NOMO-1 treated with DMSO at 0.1 percent for 48 hours (cell line): ENCODE measurements around the gene MC1R.
A peak's percentile ranks its signal among the peaks of the same experiment; 100 is the strongest.
"Not testable (repeated sequence)": the region's sequence is repeated elsewhere in the genome, so short reads cannot be mapped to it uniquely, and the experiment has no call there.

ENCODE experiments used
- DNase-seq: peaks from one replicate; lab custom pipeline; 2025; ENCODE audit not compliant: unreplicated experiment; lab: John Stamatoyannopoulos, UW

Gene MC1R

DNA sequence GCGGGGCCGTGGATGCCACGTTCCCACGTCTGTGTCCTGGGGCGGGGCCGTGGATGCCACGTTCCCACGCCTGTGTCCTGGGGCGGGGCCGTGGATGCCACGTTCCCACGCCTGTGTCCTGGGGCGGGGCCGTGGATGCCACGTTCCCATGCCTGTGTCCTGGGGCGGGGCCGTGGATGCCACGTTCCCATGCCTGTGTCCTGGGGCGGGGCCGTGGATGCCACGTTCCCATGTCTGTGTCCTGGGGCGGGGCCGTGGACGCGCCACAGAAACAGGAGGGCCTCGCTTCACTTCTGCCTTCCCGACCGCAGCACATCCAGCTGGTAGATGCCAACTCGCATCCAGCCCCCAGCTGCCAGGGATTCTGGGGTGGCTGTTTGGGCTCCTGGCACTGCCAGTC, 15.4 kb downstream of the MC1R start:
- not testable (repeated sequence) for DNase-seq

GRCh38 chr16:89934611-89935553, 16.2 kb downstream of the MC1R start:
- no peak for DNase-seq

DNA sequence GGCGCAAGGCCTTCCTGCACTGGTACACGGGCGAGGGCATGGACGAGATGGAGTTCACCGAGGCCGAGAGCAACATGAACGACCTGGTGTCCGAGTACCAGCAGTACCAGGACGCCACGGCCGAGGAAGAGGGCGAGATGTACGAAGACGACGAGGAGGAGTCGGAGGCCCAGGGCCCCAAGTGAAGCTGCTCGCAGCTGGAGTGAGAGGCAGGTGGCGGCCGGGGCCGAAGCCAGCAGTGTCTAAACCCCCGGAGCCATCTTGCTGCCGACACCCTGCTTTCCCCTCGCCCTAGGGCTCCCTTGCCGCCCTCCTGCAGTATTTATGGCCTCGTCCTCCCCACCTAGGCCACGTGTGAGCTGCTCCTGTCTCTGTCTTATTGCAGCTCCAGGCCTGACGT, 17.0 kb downstream of the MC1R start:
- not testable (repeated sequence) for DNase-seq

DNA sequence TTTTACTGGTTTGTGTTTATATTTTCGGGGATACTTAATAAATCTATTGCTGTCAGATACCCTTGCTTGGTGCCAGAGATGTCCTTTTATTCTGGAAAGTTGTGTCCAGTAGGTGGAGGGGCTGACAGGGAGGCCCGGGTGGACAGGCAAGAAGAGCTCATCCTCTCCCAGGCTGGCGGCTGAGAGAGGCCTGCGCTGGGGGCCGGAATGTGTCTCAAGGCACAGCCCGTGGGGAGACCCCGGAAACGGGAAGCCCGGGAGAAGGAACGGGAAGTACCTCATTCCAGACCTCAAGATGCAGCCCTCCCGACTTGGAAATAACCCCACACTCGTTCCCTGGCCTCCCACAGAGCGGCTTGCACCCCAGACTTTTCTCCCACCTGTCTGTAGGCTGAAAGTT, 17.4 kb downstream of the MC1R start:
- no peak for DNase-seq

DNA sequence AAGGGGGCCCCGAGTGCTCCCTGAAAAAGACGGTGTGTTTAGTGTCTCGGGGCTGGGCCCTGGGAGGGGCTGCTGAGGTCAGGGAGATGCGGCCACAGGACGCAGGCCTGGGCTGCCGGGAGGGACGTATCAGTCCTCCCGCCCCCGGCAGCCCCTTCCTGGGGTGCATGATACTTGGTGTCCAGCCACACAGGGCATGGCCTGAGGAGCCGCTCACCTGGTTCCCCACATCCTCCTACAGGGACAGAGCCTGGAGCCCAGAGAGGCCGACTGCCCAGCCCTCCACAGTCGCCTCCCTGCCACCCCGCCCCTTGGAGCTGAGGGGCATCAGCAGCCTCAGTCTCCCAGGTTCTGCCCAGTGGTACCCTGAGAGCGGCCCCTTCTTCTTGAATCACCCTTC, 17.8 kb downstream of the MC1R start:
- DNase-seq, result no peak

GRCh38 chr16:89936981-89937380, 18.3 kb downstream of the MC1R start:
- no peak for DNase-seq

DNA sequence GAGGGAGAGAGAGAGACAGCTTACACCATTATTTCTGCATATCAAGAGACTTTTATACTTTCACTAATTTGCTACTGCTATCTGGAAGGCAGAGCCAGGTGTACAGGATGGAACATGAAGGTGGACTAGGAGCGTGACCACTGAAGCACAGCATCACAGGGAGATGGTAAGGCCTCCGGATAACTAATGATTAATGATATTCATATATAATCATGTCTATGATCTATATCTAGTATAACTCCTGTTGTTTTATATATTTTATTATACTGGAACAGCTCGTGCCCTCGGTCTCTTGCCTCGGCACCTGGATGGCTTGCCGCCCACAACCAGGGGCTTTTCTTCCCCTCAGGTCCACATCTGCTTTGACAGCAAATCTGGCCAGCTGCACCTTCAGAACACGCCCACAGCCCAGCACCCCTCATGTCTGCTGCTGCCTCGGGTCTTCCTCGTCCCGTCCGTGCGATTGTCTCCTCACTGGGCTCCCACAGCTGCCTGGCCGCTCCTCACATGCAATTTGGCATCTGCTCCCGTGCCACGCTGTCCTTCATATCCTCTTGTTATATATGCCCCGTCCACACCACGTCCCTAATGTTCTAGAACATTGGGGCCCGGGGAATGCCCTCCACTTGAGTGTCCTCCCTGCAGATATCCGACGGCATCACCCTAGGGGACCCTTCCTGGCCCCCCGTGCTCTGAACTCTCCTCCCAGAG, 19.7 kb downstream of the MC1R start:
- DNase-seq, result no peak

GRCh38 chr16:89944773-89945172, 26.1 kb downstream of the MC1R start:
- DNase-seq, result peak; percentile 65

- DNase-seq, result no peak
These were observed 27.0 kb downstream of the MC1R start for GRCh38 chr16:89945654-89946053.

GRCh38 chr16:89946515-89946914, 27.9 kb downstream of the MC1R start:
- no peak for DNase-seq

DNA sequence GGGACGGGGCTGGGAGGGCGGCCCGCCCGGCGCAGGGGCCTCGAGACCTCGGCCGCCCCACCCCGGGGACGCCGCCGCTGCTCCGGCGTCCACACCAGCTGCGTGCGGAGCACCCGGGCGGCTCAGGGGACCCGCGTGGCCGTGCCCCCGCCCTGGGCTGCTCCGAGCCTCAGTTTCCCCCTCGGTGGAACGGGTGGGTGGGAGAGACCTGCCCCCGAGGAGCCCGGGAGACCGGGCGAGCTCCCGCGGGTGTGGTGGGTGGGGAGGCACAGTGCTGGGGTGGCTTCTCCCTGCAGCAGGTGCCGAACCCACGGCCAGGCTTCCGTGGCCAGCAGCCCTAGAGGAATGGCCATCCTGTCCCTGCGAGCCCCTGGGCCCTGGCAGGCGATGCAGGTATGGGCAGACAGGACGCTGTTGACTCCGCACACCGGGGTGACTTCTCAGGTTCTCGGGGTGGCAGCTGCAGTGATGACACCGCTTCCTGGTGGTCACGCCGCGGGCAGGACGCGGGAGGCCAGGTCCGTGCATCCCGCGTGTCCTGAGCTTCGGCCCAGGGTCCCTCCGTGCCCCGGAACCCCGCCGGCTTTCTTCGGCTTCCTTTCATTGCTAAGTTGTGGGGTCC, 30.6 kb downstream of the MC1R start:
- DNase-seq, result no peak

DNA sequence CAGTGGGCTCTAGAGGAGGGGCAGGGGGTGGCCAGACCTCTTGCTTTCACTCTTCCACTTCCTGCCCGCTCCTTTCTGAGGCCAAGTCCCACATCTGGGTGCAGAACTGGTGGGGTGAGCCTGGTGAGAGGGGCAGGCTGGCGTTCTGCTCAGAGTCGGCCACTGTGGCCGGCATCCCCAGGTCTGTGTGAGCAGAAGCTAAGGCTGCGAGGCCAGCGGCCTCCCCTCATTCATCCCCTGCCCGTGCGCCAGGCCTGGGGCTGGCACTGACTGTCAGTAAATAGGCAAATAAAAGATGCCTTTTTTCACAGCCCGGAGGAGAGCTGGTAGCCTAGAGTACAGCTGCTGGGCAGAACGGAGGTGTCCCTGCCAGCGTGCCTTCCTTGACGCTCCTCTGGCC, 31.1 kb downstream of the MC1R start:
- no peak for DNase-seq

GRCh38 chr16:89951509-89951908, 32.8 kb downstream of the MC1R start:
- no peak for DNase-seq

DNA sequence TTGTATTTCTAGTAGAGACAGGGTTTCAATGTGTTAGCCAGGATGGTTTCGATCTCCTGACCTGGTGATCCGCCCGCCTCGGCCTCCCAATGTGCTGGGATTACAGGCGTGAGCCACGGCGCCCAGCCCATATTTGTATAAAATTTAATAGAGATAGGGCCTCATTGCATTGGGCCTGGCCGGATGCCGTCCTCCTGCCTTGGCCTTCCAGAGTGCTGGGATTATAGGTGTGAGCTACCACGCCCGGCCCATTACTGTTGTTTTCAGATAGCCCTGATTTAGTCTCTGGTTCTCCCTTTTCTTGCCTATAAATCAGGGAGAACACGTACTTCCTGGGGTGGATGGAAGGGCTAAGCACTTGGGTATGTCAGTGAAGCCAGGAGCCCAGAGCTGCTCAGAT, 33.4 kb downstream of the MC1R start:
- no peak for DNase-seq

DNA sequence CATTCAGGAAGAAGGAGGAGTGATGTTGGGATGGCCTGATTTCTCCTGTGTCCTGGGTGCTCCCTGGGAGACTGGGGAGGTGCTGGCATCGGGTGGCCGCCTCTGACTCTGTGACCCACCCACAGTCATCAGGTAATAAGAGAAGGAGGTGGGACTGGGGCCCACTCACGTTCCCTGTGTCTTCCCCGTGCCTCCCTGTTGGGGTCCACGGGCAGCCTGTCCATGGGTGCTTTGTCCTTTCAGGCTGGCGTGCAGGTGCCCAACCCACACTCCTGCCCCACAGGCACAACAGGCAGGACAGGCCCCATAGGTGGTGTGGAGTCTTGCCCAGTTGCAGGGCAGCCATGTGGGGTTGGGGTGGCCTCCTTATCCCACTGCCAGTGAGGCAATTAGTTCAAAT, 33.9 kb downstream of the MC1R start:
- DNase-seq, result no peak

DNA sequence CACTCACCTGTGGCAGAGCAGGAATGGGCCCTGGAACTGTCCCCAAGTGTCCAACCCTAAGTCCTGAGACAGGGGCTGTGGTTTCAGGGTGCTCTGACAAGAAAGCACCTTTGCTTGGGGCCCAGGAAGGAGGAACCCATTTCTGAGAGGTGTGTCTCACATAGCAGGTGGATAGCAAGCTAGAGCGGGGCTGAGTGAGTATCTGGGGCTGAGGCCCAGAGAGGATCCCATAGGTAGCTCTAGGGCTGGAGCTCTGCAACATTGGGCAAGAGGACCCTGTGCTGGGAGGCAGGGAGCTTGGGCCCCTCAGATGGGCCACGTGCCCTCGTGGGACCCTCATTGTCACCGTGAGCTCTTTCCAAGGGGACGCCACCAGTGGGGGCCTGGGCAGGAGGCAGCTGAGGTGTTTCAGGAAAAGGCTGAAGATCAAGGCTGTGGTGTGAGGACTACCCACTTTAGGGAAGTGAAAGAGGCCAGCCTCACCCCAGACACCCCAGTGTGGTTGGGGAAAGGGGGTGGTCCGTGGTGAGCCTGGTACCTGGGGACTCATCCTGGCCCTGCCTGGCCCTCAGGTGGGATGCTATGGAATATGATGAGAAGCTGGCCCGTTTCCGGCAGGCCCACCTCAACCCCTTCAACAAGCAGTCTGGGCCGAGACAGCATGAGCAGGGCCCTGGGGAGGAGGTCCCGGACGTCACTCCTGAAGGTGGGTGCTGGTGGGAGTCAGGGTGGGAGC, 35.2 kb downstream of the MC1R start:
- peak; percentile 31 for DNase-seq

DNA sequence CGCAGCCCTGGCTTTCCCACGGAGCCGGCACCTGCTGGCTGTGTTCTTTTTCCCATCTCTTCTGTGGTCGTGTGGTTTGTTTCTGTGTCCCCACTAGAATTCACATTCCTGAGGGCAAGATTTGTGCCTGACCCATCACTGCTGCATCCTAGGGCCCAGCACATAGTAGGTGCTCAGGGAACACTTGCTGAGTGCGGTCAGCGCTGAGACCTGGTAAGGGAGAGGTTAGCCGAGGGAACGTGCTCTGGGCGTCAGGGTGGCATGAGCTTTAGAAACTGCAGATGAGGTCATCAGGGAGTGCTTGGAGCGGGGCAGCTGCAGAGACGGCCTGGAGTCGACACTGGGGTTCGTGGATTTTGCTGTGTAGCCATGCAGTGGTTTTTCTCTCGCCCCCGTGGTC, 35.8 kb downstream of the MC1R start:
- DNase-seq, result no peak

- DNase-seq, result no peak
These were observed 36.5 kb downstream of the MC1R start for GRCh38 chr16:89955001-89955685.

DNA sequence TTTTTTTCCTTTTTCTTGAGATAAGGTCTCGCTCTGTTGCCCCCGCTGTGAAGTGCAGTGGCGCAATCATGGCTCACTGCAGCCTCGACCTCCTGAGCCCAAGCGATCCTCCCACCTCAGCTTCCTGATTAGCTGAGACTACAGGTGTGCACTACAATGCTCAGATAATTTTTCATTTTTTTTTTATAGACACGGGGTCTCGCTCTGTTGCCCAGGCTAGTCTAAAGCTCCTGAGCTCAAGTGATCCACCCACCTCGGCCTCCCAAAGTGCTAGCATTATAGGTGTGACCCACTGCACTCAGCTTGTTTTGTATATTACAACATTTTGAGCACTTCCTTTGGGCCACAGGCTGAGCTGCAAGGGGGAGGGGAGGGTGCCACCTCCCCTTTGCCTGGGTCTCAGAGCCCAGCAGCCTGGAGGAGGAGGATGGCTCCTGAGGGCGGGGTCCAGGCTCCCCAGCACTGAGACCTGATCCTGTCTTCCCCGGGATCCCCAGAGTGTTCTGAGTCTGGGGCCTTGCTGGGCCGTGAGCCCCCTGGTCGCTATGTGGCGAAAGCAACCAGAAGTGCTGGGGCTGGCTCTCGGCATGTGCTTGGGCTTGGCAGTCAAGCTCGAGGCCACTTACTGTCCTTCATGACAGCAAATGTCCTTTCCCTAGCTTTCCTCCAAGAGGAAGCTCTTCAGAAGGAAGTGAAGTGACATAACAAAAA, 38.0 kb downstream of the MC1R start:
- peak; percentile 57 for DNase-seq

- no peak for DNase-seq
These were observed 38.6 kb downstream of the MC1R start for GRCh38 chr16:89957216-89957785.
